ENCODE data around the gene GLYATL1B.
A peak's percentile ranks its signal among the peaks of the same experiment; 100 is the strongest.
"Not testable (repeated sequence)": the region's sequence is repeated elsewhere in the genome, so short reads cannot be mapped to it uniquely, and the experiment has no call there.

Gene GLYATL1B, protein sequence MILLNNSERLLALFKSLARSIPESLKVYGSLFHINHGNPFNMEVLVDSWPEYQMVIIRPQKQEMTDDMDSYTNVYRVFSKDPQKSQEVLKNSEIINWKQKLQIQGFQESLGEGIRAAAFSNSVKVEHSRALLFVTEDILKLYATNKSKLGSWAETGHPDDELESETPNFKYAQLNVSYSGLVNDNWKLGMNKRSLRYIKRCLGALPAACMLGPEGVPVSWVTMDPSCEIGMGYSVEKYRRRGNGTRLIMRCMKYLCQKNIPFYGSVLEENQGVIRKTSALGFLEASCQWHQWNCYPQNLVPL

DNA sequence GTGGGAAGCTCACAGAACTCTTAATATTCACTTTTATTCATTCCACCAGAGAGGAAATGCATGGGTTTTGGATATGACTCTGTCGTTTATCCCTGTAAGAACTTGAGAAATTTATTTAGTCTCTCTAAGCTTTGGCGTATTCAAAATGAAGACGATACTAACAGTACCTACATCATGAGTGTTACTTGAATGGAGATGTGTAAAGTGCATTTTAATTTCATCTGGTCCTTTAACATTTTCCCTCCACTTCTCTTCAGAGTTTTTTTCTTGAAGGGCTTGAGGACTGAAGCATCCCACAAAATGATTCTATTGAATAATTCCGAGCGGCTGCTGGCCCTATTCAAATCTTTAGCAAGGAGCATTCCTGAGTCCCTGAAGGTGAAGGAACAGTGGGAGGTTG lies at the start of gene GLYATL1B:
Gene GLYATL1B (plus strand): TSS at position 301 of the 400 bp plus-strand sequence. CDS start 0 bp downstream, at position 301.
- not testable (repeated sequence) for DNase-seq

DNA sequence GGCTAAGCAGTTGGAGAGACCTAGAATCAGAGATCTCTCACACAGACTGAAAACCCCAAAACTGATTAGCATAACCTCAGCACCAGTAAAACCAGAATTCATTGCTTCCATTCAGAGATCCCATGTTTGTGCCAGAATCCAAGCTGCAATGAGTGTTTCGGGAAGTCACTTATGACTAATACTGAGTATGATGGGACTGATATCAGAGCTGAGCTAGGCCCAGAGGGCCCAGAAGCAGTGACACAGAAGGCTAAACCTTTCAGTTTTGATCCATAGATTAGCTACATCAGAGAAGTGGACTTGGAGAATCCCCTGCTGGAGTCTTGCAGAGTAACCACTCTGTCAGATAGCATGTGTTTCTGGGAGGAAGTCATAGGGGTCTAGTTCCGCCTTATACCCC lies 49.6 kb upstream of the GLYATL1B start:
- DNase-seq = not testable (repeated sequence)

DNA sequence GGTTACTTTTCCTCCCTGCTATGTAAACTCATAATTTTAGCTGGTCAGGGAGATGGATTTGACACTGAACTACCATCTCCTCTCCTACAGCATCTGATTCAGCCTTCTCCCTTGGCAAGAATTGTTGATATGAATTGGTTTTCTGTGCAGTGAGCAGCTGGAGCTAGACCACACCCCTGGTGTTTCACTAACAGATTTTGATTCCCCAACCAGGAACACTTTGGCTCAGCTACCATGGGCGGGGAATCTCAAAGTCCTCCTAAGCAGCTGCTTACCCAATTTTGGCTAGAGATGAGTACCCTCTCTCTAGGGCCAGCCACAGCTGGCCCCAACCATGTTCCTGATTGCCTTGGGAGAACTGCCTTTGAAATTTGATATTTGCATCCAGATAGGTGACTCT lies 48.7 kb upstream of the GLYATL1B start:
- DNase-seq = not testable (repeated sequence)

DNA sequence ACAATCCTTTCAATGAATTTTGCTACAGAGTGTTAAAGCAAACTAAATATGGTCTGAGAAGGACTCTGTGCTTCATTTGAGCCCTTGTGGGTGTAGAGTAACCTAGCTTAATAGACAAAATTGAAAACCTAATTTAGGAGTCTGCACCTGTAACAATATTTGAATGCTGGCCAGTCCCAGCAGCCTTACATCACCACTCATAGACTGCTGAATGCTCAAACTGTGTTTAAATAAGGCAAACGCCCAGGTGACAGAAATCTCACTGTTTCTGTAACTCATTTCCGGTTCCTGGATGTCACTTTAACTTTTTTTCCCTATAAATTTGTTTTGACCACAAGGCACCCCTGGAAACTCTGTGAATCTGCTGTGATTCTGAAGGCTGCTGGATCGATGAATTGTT lies 45.5 kb upstream of the GLYATL1B start:
- no peak for DNase-seq

DNA sequence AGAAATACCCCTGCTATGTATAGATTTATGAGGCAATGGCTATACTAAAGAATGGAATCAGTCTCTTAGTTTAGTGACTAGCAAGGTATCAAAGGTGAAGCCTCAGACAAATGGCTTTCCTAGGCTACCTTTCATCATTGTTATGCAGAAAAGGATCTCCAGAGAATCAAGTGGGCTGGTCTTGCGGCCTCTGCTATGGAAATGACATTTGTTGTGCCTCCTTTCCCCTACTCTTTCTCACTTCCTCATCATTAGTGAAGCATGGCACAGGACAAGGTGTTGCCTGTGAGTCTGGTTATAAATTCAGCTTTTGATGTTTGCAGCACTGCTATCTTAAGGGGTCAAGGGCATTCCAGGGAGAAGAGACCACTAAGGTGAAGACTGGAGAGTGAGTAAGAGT lies 34.7 kb upstream of the GLYATL1B start:
- DNase-seq = not testable (repeated sequence)

DNA sequence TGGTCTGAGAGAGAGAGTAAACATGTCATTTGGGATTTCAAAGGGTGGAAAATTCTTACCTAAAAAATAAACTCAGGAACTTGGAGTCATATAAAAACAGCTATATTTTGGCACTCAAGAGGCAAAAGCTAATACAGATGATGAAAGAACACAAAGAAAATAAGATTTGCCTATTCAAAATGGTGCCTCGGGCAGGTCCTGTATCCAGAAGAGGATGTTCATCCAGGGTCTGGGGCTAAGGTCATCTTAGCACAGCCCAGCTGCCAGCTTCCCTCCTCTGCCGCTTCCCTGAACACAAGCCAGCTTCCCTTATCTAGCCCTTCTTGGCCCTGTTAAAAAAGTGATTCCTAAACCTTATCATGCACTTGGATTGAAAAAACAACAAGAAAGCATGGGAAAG lies 33.8 kb upstream of the GLYATL1B start:
- DNase-seq = not testable (repeated sequence)

DNA sequence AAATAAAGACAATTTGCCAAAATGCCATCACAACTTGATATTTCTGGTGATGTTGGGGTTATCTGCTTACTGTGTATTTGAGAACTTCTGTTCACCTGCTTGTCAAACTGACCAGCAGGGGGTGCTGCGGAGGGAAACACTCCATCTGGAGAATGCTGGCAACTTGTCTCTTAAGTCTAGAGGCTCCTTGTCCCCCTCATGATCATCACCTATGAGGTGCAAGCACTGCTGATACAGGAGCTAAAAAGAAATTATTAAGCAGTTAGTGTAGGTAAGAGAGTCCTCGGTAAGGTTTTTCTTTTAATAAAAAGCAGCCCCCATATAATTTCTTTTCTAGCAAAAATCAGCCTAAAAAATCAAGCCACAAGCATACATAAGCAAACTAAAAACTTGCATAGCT lies 32.7 kb upstream of the GLYATL1B start:
- DNase-seq = peak; percentile 82

DNA sequence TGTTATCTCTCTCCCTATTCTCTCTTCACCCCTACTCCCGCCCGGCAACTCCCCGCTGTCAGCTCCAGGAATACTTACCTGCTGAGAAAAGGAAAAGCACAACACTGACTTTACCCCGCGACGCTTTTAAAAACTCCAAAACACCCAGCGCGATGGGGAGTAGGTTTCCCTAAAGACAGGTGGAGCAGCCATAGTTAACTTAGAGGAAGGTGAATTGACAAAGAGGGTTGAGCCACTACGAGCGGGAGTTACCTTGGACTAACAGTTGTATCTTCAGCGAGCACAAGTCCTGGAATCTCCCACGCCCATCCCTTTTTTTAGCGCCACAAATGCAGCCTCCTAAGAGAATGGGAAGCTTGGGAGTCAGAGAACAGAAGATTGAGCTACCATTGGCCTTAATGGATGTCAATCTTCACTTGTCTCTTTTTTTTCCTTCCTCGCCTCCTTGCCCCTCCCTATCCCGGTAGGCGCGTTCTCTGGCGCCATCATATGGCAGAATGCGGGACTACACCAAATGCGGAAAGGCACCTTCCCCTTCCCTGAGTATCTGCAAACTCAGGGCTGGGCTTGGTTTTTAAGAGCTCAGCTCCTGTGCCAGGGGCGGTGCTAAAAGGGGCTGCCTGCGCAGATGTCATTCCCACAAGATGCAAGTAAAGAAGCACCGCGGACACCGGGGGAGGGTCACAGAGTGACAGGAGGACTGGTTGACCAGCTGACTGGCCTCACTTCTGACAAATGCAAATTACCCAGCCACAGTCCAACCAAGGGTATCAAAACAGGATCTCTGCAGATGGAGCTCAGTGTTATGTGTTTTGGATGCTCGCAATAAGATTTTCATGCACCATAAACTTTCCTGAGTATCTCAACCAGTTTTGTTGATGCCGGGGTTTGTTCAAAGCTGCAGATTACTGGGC lies 27.7 kb upstream of the GLYATL1B start:
- peak; percentile 78 for DNase-seq

DNA sequence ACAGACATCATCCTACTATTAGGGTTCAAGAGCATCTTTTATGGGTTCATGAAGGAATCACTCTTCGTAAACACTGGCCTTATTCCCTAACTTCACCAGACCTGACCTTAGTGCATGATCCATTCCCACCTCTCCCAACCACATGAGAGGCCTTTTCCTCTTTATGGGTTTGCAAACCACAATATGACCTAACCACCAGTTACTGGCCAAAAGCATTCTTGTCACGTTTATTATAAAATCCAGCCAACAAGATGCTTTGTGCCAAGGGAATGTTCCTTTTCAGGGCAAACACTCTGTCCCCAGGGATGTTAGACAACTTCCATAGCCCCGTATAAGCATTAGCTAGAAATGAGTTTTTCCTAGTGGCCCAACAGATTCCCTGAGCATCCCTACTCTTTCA lies 26.0 kb upstream of the GLYATL1B start:
- not testable (repeated sequence) for DNase-seq

DNA sequence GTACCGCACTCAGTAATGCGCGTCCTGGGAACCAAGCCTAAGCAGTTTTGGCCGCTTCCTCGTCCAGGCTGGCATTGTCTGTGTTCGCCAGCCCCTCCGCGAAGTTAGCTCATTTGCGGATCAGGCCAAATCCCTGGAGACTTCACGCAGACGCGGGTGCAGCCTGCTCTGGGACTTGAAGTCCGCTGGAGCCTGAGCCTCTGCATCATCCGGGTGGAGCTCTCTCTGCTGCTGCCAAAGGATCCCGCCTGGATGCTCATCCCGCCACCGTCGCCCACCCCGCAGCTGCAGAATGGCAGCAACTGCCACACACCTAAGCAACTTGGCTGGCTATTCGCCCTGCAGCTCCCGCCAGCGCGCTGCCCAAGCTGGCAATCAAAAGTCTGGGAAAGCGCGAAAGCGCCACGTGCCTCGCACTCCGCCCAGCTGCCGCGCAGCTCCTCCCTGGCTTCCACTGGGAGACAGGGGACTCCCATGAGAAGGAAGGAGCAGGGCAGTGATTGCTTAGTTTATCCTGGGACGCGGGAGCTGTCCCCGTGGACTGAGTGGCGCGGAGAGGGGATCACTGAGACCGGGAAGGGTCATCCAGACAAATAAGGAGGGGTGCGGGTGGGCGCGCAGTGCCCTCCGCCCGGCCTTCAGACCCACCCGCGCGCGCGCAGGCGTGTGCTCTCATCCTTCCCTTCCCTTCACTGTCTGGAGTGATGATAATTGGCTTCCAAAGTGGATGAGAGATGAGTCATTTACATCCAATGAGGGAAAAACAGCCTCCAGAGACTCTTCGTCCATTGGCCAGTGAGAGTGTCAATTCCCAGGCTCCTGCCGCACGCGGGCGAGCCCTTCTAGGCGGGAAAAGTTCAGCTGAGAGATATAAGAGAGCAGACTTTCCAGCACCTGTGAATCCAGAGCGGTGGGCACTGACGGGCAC lies 23.2 kb upstream of the GLYATL1B start:
- no peak for DNase-seq

DNA sequence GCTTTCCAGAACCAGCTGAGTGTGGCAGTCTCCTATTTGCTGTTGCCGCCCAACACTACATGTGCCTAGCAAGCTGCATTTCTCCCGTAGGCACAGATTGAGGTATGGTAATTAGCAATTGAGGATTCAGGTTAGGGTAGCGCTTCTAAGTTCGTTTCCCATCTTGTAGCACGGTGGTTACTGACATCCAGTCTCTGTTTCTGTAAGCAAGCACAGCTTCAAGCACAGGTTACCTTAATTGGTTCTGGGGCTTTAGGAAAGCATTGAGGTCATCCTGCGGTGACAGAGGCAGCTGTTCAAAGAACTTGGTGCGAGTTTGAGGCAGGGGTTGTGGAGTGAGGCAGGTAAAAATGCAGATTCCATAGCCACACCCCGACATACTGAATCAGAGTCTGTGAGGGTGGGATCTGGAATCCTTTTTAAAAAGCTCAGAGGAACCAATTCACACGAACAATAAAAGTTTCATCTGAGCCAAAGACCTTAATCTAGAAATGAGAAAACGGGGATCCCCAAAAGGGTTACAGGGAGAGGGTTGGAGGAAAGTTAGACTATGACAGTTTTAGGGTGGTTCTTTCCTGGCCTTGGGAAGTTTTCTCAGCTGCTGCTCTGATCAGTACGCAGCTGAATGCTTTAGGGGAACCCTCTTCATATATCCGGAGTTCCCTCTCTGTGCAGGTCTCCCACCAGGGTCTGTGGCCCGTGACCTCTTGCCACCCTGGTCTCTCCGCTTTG lies 21.9 kb upstream of the GLYATL1B start:
- not testable (repeated sequence) for DNase-seq

DNA sequence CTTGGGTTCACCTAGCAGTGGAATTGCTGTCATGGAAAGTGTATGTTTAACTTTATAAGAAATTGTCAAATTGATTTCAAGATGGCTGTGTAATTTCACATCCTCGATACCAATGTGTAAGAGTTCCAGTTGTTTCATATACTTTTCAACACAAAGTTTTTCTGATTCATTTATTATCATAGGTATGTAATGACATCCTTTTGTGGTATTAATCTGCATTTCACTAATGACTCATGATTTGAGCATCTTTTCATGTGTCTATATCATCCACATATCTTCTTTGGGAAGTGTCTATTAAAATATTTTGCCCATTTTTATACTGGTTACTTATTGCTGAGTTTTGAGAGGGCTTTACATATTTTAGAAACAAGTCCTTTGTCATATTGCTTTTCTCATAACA lies 17.0 kb upstream of the GLYATL1B start:
- DNase-seq = no peak

DNA sequence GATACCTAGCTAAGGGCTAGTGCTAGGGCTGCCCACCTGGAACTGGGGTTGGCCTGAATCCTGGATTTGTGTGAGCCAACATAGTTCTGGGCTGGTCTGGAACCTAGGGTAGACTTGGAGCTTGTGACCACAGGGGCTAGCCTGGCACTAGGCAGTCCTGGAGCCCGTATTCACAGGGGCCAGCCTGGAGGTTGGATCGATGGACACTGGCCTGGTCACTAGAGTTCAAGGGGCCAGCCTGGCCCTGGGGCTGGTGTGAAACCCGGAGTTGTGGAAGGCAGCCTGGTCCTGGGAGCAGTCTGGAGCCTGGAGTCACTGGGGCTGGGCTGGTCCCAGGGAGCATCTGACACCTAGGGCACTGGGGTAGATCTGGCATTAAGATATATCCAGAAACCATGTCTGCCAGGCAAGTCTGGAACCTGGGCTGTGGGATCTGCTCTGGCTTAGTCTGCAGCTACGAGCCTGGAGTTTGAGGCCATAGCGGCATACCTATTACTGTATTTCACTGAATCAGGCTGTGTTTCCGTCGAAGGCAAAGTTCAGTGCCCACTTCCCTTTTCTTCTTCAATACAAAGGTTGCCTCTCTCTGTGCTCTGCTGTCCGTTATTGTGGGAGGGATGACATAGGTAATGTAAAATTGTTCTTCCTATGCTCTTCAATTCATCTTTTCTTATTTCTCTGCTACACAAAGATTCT lies 9.1 kb upstream of the GLYATL1B start:
- no peak for DNase-seq

DNA sequence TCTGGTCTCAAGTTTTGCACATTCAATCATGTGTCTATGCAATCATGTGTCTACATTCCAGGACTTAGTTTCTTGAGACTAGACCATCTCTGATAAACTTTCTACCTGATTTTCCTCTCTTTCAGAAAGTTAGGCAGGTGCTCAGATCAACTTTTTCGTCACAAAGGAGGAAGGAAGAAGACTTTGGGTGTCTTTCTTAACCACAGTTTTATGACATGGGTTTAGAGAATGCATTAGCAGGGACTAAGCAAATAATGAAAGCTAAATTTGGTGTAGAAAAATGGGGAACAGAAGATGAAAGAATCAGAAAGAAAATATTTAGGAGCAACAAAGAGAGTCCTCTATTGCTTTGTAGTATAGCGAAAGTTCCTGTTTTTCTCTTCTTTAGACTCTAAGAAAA lies 7.7 kb upstream of the GLYATL1B start:
- no peak for DNase-seq

DNA sequence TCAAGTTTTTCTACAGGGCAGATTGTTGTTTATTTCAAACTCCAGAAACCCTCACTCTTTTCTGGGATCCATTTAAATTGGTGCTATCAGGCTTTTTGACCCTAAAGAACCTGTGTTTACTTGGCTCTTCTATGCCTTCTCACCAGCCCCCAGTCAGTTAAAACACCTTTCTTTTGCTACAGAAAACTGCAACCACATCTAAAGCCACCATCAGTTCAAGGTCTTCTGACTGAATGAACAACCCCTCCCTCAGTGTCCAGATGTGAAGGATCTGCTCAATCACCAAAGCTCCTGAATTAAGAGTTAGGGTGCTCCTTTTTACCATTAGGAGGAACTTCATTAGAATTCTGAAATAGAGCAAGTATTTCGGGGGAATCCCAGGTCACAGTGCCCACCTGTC lies 7.0 kb upstream of the GLYATL1B start:
- no peak for DNase-seq

DNA sequence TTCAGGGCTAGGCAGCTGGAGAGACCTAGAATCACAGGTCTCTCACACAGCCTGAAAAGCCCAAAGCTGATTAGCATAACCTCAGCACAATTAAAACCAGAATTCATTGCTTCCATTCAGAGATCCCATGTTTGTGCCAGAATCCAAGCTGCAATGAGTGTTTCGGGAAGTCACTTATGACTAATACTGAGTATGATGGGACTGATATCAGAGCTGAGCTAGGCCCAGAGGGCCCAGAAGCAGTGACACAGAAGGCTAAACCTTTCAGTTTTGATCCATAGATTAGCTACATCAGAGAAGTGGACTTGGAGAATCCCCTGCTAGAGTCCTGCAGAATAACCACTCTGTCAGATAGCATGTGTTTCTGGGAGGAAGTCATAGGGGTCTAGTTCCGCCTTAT lies 5.7 kb upstream of the GLYATL1B start:
- DNase-seq = not testable (repeated sequence)

DNA sequence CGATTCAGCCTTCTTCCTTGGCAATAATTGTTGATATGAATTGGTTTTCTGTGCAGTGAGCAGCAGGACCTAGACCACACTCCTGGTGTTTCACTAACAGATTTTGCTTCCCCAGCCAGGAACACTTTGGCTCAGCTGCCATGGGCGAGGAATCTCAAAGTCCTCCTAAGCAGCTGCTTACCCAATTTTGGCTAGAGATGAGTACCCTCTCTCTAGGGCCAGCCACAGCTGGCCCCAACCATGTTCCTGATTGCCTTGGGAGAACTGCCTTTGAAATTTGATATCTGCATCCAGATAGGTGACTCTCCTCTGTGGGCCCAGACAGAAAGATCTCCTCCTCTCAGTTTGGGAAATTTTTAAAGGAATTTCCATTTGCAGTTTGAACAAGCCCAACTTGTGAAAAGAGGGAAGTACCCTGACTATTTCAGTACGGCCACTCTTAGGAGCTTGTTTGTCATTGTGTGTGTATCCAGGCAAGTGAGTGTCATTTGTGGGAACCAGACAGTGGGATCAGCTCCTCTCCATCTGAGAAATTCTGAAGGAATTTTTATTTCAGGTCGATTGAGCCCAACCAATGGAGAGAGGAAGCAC lies 4.6 kb upstream of the GLYATL1B start:
- DNase-seq = not testable (repeated sequence)

DNA sequence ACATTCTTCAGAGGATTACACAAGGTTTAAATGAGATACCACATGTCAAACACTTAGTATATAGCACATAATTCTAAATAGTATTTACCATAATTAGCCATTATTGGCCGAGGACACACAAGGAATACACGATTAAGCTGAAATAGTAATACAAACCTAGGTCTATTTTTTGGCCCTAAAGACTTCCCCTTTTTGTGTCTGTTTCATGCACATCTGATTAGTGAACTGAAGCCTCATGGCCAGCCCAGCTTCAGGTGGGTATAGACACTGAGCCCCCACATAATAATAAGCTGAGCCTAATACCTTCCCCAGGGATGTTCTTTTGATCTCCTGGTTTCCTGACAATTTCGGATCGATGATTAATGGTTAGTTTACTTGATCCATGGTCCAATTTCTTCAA lies 2.1 kb downstream of the GLYATL1B start:
- no peak for DNase-seq

DNA sequence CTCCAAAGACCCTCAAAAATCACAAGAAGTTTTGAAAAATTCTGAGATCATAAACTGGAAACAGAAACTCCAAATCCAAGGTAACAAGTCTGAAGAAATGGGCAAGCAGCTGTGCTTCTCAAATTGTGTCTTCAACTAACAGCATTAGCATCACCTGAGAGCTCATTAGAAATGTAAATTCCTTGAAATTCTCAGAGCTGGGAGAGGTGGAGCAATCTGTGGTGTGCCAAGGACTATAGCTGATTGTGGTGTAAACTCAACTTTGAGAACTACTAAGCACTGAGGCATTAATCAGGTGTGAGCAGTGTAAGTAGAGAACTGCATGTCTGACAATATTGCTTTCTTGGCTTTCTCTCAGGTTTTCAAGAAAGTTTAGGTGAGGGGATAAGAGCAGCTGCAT lies 7.5 kb downstream of the GLYATL1B start:
- not testable (repeated sequence) for DNase-seq

DNA sequence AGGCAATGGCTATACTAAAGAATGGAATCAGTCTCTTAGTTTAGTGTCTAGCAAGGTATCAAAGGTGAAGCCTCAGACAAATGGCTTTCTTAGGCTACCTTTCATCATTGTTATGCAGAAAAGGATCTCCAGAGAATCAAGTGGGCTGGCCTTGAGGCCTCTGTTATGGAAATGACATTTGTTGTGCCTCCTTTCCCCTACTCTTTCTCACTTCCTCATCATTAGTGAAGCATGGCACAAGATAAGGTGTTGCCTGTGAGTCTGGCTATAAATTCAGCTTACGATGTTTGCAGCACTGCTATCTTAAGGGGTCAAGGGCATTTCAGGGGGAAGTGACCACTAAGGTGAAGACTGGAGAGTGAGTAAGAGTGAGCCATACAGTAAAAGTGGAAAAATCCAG lies 9.1 kb downstream of the GLYATL1B start:
- DNase-seq = not testable (repeated sequence)

DNA sequence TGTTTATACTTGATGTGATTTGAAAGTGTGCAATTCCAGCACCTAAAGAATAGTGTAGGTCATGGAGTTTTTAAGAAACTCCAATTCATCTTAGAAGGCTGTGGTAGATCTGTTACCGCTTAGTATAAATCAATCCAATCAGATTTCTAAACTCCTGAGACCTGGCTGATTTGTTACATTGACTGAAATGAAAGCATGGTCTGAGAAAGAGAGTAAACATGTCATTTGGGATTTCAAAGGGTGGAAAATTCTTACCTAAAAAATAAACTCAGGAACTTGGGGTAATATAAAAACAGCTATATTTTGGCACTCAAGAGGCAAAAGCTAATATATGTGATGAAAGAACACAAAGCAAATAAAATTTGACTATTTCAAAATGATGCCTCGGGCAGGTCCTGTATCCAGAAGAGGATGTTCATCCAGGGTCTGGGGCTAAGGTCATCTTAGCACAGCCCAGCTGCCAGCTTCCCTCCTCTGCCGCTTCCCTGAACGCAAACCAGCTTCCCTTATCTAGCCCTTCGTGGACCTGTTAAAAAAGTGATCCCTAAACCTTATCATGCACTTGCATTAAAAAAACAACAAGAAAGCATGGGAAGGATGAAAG lies 10.0 kb downstream of the GLYATL1B start:
- not testable (repeated sequence) for DNase-seq

All from activated naive CD4-positive, alpha-beta T cell treated with anti-CD3 and anti-CD28 coated beads, Interleukin-2, amount 50 U/mL, for 16 hours (primary cell).